ENCODE measurements around the gene NFU1.

NFU1 gene

DNA sequence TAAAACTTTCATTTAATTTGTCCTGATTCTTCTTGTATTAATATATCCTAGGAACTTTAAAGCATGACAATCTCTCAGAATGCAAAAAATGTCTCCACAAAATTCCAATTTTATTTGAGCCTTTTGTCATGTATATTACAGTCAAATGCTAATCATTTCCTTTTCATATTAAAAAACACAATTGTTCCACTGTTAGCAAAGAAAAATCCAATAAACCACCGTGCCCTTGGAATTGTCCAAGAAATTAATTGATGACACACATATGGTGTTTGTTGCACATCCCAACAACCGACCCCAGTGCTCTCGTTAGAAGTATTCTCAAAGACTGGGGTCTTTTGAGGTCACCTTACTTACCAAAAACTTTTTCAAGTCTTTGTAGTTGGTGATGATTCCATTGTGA lies 78.3 kb downstream of the NFU1 start:
- no peak for TF ChIP-seq TAF1 (IDR thresholded peaks at IDR 0.05; ENCODE audit: borderline replicate concordance, insufficient read depth, low read length)
- TF ChIP-seq POLR2AphosphoS5 (IDR thresholded peaks at IDR 0.05; ENCODE audit: low read depth, low read length), result no peak
- TF ChIP-seq, protein P1, sequence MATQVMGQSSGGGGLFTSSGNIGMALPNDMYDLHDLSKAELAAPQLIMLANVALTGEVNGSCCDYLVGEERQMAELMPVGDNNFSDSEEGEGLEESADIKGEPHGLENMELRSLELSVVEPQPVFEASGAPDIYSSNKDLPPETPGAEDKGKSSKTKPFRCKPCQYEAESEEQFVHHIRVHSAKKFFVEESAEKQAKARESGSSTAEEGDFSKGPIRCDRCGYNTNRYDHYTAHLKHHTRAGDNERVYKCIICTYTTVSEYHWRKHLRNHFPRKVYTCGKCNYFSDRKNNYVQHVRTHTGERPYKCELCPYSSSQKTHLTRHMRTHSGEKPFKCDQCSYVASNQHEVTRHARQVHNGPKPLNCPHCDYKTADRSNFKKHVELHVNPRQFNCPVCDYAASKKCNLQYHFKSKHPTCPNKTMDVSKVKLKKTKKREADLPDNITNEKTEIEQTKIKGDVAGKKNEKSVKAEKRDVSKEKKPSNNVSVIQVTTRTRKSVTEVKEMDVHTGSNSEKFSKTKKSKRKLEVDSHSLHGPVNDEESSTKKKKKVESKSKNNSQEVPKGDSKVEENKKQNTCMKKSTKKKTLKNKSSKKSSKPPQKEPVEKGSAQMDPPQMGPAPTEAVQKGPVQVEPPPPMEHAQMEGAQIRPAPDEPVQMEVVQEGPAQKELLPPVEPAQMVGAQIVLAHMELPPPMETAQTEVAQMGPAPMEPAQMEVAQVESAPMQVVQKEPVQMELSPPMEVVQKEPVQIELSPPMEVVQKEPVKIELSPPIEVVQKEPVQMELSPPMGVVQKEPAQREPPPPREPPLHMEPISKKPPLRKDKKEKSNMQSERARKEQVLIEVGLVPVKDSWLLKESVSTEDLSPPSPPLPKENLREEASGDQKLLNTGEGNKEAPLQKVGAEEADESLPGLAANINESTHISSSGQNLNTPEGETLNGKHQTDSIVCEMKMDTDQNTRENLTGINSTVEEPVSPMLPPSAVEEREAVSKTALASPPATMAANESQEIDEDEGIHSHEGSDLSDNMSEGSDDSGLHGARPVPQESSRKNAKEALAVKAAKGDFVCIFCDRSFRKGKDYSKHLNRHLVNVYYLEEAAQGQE (IDR thresholded peaks at IDR 0.05; ENCODE audit: insufficient read depth in 1 of 2, low read depth in 2 of 2, low read length in 2 of 2), result no peak
- TF ChIP-seq FOXP2 (optimal IDR thresholded peaks at IDR 0.05; ENCODE audit: borderline replicate concordance, extremely low read depth, extremely low read length, insufficient read depth), result no peak
- TF ChIP-seq SIN3A (IDR thresholded peaks at IDR 0.05; ENCODE audit: borderline replicate concordance, insufficient read depth, low read length), result no peak

DNA sequence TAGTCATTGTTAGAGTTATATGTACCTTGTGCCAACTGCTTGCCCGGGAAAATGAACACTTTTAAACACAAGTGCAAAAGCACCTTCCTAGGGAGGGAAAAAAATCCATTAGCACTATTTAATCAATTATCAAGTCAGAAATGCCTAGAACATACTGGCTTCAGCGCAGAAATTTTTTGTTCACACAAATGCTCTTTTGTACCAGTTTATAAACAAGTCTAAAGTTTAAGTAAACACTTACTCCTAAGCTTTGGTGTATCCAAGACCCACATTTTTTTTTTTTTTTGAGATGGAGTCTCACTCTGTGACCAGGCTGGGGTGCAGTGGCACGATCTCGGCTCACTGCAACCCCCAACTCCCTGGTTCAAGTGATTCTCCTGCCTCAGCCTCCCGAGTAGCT lies 80.8 kb downstream of the NFU1 start:
- TF ChIP-seq, protein P1 (IDR thresholded peaks at IDR 0.05; ENCODE audit: insufficient read depth in 1 of 2, low read depth in 2 of 2, low read length in 2 of 2), result no peak
- TF ChIP-seq POLR2AphosphoS5 (IDR thresholded peaks at IDR 0.05; ENCODE audit: low read depth, low read length) (no peak), TAF1 (IDR thresholded peaks at IDR 0.05; ENCODE audit: borderline replicate concordance, insufficient read depth, low read length) (no peak), FOXP2 (optimal IDR thresholded peaks at IDR 0.05; ENCODE audit: borderline replicate concordance, extremely low read depth, extremely low read length, insufficient read depth) (no peak), SIN3A (IDR thresholded peaks at IDR 0.05; ENCODE audit: borderline replicate concordance, insufficient read depth, low read length) (no peak)

DNA sequence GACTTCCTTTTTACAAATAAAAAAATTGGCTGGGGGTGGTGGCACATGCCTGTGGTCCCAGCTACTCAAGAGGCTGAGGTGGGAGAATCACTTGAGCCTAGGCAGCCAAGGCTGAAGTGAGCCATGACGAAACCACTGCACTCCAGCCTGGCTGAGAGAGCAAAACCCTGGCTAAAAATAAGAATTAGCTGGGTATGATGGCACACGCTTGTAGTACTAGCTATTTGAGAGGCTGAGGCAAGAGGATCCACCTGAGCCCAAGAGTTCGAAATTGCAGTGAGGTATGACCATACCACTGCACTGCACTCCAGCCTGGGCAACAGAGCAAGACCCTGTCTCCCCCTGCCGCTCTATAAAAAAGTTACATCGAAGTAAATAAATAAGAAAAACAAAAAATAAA lies 83.9 kb downstream of the NFU1 start:
- TF ChIP-seq SIN3A (IDR thresholded peaks at IDR 0.05; ENCODE audit: borderline replicate concordance, insufficient read depth, low read length), result no peak
- TF ChIP-seq TAF1 (IDR thresholded peaks at IDR 0.05; ENCODE audit: borderline replicate concordance, insufficient read depth, low read length), result no peak
- TF ChIP-seq FOXP2 (optimal IDR thresholded peaks at IDR 0.05; ENCODE audit: borderline replicate concordance, extremely low read depth, extremely low read length, insufficient read depth), result no peak
- no peak for TF ChIP-seq POLR2AphosphoS5 (IDR thresholded peaks at IDR 0.05; ENCODE audit: low read depth, low read length)

DNA sequence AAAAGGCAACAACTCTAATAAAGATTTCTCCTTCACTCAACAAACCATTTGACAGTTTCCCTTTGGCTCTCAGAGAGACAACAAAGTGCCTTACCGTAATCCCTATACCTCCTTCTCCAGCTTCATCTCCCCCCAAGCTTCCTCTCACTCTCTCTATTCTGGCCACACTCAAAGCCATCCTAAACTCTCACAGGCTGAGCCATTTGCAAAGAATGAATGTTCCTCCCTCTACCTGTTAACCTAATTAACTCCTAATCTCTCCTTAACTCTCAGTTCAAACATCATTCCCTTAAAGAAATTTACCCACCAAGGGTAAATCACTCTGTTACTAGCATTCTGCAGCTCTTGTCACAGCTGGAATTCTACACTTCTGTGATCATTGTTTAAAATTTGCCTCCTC lies 88.5 kb downstream of the NFU1 start:
- TF ChIP-seq, protein P1 (IDR thresholded peaks at IDR 0.05; ENCODE audit: insufficient read depth in 1 of 2, low read depth in 2 of 2, low read length in 2 of 2), result no peak
- no peak for TF ChIP-seq SIN3A (IDR thresholded peaks at IDR 0.05; ENCODE audit: borderline replicate concordance, insufficient read depth, low read length)
- no peak for TF ChIP-seq TAF1 (IDR thresholded peaks at IDR 0.05; ENCODE audit: borderline replicate concordance, insufficient read depth, low read length)
- TF ChIP-seq POLR2AphosphoS5 (IDR thresholded peaks at IDR 0.05; ENCODE audit: low read depth, low read length), result no peak
- TF ChIP-seq FOXP2 (optimal IDR thresholded peaks at IDR 0.05; ENCODE audit: borderline replicate concordance, extremely low read depth, extremely low read length, insufficient read depth), result no peak

Measured in PFSK-1 (cell line).